ENCODE measurements around the gene CTNNBIP1.

DNA sequence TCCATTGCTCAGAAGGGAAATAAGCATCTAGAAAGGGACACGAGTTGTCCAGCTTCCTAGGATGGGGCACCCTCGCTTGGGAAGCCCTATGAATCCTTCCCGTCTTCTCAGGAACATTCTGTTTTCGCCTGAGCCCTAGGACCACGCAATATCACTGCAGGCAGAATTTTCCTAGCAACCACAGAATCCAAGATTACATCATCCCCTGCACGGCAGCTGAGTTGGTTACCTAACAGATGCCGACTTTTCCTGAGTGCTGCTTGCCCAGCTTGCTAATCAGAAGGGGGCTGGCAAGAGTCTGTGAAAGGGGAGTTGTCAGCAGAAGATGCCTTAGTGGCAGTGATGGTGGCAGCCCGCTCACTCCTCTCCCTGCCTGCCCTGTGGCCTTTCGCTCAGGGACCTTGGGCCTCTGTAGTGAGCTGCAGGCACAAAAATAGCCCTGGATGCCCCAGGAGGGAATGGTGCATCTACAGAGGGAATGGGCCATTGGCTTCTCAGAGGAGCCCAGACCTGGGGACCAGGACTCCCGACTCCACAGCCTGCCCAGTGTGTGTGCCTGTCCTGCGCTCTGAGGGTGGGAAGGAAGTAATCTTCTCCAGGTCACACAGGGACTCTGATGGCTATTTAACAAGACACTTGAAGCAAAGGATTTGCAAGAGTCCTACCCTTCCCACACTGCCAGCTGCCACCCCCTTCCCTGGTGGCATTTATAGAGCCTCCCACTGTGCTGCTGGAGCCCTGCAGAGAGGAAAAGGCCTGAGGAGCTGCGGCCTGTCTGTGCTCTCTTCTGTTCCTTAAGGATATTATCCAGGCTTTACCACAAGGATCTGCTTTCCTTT, 57.4 kb downstream of the CTNNBIP1 start:
- TF ChIP-seq, protein P1, sequence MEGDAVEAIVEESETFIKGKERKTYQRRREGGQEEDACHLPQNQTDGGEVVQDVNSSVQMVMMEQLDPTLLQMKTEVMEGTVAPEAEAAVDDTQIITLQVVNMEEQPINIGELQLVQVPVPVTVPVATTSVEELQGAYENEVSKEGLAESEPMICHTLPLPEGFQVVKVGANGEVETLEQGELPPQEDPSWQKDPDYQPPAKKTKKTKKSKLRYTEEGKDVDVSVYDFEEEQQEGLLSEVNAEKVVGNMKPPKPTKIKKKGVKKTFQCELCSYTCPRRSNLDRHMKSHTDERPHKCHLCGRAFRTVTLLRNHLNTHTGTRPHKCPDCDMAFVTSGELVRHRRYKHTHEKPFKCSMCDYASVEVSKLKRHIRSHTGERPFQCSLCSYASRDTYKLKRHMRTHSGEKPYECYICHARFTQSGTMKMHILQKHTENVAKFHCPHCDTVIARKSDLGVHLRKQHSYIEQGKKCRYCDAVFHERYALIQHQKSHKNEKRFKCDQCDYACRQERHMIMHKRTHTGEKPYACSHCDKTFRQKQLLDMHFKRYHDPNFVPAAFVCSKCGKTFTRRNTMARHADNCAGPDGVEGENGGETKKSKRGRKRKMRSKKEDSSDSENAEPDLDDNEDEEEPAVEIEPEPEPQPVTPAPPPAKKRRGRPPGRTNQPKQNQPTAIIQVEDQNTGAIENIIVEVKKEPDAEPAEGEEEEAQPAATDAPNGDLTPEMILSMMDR (IDR thresholded peaks at IDR 0.05; ENCODE audit: control extremely low read depth in 1 of 3, insufficient read depth in 1 of 3, low read depth in 1 of 3, low read length in 3 of 3), result no peak
- TF ChIP-seq POLR2AphosphoS5 (IDR thresholded peaks at IDR 0.05; ENCODE audit: low read depth, low read length) (no peak), EP300 (IDR thresholded peaks at IDR 0.05; ENCODE audit: borderline replicate concordance in 1 of 2, low read depth in 2 of 2, low read length in 2 of 2) (no peak)
